Nephron progenitor cell (in vitro differentiated cells): ENCODE data around the gene PSME2.

Experiments used
- DNase-seq: peaks from one replicate; pipeline ENCODE4 v3.0.0; 2021
- H3K27ac Mint-ChIP-seq: 2 replicates; pipeline ENCODE4 v1.8.0; 2021; ENCODE audit warnings: mild to moderate bottlenecking, moderate library complexity, mixed read lengths
- H3K27me3 Mint-ChIP-seq: 2 replicates; pipeline ENCODE4 v1.8.0; 2021; ENCODE audit warnings: mild to moderate bottlenecking, low read depth, mixed read lengths; ENCODE audit not compliant: poor library complexity
- H3K36me3 Mint-ChIP-seq: 2 replicates; pipeline ENCODE4 v1.8.0; 2021; ENCODE audit warnings: low read depth, mixed read lengths
- H3K4me1 Mint-ChIP-seq: 2 replicates; pipeline ENCODE4 v1.8.0; 2021; ENCODE audit warnings: mixed read lengths
- H3K4me3 Mint-ChIP-seq: 2 replicates; pipeline ENCODE4 v1.8.0; 2021; ENCODE audit warnings: mild to moderate bottlenecking, moderate library complexity, mixed read lengths
- H3K9me3 Mint-ChIP-seq: 2 replicates; pipeline ENCODE4 v1.8.0; 2021; ENCODE audit warnings: mild to moderate bottlenecking, moderate library complexity, mixed read lengths
- TF ChIP-seq, protein P1 (sequence below): fragments of 200-600 bp; sonication (generic); IDR thresholded peaks from 2 replicates; pipeline ENCODE4 v1.5.0; 2021; ENCODE audit warnings: antibody characterized with exemption

Gene PSME2

DNA sequence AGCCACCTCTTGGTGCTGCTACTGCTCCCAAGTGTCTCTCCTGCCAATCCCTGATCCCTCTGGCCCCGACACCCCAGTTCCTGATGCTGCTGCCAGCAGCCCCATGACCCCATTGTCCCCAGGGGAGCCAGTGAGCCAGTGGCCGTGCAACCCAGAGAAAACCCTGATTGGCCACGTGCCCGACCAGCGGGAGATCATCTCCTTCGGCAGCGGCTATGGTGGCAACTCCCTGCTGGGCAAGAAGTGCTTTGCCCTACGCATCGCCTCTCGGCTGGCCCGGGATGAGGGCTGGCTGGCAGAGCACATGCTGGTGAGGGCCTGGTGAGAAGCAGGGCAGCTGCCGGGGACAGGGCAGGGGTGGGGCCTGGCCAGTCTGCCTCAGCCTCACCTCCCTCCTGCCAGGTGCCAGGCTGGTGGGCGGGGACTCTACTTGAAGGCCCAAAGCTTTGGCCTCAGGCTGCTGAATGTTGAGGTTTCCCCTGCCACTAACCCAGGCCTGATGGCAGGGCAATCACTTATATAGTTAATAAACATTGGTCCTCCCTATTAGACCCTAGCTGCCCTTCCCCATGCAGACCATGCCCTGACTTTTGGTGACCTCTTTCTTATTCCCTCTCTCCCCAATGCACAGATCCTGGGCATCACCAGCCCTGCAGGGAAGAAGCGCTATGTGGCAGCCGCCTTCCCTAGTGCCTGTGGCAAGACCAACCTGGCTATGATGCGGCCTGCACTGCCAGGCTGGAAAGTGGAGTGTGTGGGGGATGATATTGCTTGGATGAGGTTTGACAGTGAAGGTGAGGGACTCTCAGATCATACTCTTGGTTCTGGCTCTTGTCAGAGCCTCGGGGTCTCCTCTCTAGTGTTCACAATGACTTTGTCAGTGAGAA, 47.2 kb downstream of the PSME2 start:
- DNase-seq, result no peak
- peaks cover 20% of the 10 kb centered on the region for H3K36me3 Mint-ChIP-seq
- H3K4me3 Mint-ChIP-seq, result no peak overlapping the region
- TF ChIP-seq, protein P1, sequence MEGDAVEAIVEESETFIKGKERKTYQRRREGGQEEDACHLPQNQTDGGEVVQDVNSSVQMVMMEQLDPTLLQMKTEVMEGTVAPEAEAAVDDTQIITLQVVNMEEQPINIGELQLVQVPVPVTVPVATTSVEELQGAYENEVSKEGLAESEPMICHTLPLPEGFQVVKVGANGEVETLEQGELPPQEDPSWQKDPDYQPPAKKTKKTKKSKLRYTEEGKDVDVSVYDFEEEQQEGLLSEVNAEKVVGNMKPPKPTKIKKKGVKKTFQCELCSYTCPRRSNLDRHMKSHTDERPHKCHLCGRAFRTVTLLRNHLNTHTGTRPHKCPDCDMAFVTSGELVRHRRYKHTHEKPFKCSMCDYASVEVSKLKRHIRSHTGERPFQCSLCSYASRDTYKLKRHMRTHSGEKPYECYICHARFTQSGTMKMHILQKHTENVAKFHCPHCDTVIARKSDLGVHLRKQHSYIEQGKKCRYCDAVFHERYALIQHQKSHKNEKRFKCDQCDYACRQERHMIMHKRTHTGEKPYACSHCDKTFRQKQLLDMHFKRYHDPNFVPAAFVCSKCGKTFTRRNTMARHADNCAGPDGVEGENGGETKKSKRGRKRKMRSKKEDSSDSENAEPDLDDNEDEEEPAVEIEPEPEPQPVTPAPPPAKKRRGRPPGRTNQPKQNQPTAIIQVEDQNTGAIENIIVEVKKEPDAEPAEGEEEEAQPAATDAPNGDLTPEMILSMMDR, result no peak
- peaks cover 22% of the 10 kb centered on the region for H3K4me1 Mint-ChIP-seq
- H3K27ac Mint-ChIP-seq, result no peak overlapping the region
- peaks cover 6% of the 10 kb centered on the region for H3K9me3 Mint-ChIP-seq
- H3K27me3 Mint-ChIP-seq, result peaks cover 8% of the 10 kb centered on the region

DNA sequence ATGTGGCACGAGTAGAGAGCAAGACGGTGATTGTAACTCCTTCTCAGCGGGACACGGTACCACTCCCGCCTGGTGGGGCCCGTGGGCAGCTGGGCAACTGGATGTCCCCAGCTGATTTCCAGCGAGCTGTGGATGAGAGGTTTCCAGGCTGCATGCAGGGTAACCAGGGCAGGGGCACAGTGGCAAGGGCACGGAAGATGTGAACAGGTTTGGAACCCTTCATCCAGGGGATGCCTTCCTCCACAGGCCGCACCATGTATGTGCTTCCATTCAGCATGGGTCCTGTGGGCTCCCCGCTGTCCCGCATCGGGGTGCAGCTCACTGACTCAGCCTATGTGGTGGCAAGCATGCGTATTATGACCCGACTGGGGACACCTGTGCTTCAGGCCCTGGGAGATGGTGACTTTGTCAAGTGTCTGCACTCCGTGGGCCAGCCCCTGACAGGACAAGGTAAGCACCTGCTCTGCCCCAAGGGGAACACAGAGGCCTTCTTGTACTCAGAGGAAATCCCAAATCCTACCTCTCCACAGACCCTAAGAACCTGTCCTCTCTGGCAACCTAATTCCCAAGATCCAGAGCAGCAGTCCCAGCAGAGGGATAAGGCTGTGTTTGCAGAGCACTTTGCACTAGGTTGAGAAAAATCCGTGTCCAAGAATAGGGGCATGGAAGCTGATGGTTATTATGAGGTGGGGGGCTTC, 48.0 kb downstream of the PSME2 start:
- H3K36me3 Mint-ChIP-seq, result peaks cover 12% of the 10 kb centered on the region
- DNase-seq, result no peak
- no peak overlapping the region for H3K4me3 Mint-ChIP-seq
- no peaks in the 10 kb centered on the region for H3K9me3 Mint-ChIP-seq
- TF ChIP-seq, protein P1, result no peak
- peaks cover 8% of the 10 kb centered on the region for H3K27me3 Mint-ChIP-seq
- H3K4me1 Mint-ChIP-seq, result peaks cover 26% of the 10 kb centered on the region
- no peak overlapping the region for H3K27ac Mint-ChIP-seq

DNA sequence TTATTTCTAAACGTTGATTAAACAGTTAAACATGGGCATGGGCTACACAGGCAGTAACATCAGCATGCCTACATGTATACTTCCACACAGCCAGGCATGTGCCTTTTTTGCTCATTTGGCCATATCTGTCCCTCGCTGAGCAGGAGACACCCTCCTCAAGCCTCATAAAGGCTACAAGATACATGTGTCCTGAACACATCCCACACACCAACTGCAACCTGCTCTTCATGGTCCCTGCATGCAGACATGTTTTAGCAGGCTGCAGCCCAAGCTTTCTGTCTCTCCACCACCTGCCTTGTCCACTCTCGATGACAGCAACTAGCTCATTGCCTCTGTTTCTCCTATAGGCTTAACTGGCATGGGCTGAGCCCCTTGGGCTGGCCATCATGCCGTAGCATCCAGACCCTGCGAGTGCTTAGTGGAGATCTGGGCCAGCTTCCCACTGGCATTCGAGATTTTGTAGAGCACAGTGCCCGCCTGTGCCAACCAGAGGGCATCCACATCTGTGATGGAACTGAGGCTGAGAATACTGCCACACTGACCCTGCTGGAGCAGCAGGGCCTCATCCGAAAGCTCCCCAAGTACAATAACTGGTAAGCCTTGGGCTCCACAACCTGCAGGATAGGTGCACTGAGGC, 49.7 kb downstream of the PSME2 start:
- DNase-seq, result no peak
- peaks cover 8% of the 10 kb centered on the region for H3K27me3 Mint-ChIP-seq
- TF ChIP-seq, protein P1, result no peak
- H3K4me1 Mint-ChIP-seq, result peaks cover 32% of the 10 kb centered on the region
- no peaks in the 10 kb centered on the region for H3K9me3 Mint-ChIP-seq
- peak overlapping the region; percentile 32 for H3K4me3 Mint-ChIP-seq
- peak overlapping the region; percentile 29 for H3K27ac Mint-ChIP-seq
- no peaks in the 10 kb centered on the region for H3K36me3 Mint-ChIP-seq

DNA sequence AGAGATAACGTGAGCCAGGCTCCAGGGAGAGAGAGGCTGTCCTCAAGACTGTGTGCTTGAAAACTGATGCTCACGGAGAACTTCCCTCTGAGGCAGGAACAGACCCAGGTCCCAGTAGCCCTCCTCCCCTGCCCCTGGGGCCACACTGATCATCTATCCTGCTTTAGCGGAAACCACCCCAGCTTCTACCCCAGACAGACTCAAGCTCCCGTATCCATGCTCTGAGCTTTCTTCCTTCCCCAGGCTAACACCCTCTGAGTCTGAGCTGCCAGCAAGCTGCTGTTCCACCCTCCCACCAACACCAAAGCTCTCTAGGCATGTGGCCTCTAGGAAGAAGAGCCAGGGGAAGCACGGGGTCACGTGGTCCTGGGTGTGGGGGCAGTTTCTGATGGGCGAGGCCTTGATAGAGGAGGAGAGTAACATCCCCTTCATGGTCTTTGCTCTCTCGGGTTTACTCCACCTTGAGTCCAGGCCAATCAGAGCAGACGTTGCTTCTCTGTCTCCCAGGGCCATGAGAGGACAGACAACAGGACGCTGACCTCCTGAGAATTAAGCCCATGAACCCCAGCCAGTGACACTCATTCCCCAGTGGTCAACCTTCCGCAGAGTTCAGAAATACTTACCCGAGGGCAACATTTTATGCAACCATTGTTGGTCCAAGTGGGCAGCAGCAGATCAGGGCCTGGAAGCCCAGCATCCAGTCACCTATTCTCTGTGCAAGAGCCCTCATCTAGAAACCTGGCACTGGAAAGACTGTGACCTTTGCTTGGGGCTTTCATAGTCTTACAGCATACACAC, 50.9 kb downstream of the PSME2 start:
- Mint-ChIP-seq H3K4me3 (peak overlapping the region; percentile 96), H3K27me3 (peaks cover 12% of the 10 kb centered on the region), H3K36me3 (no peaks in the 10 kb centered on the region), H3K27ac (peak overlapping the region; percentile 99), H3K9me3 (no peaks in the 10 kb centered on the region), H3K4me1 (peaks cover 36% of the 10 kb centered on the region)
- TF ChIP-seq, protein P1, result no peak
- DNase-seq, result peak; percentile 59

DNA sequence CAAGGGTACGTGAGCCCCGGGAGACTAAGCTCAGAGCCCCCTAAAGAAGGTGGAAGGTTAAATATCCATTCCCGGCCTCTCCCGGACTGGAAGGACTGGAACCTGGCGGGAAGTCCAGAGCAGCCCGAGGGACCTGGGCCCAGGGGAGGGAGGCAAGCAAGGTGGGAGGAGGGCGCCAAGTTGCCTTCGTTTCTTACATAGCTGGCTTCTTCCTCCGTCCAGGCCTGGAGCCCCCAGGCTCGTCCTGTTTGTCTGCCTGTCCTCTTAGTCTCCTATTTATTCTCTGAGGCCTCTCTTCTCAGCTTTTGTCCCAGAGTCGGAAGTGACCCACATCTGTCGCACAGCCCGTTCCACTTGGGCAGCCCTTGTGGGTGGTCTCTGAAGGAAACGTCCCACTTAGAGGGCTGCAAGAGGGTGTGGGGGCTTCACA, 51.6 kb downstream of the PSME2 start:
- DNase-seq, result peak; percentile 36

More for the DNA sequence above, 51.6 kb downstream of the PSME2 start:
- Mint-ChIP-seq H3K9me3 (no peaks in the 10 kb centered on the region), H3K27ac (peak overlapping the region; percentile 99), H3K4me1 (peaks cover 39% of the 10 kb centered on the region), H3K4me3 (peak overlapping the region; percentile 96), H3K36me3 (no peaks in the 10 kb centered on the region), H3K27me3 (peaks cover 12% of the 10 kb centered on the region)
- TF ChIP-seq, protein P1, result no peak
